Measurements from ENCODE around the gene RUNX2.

The RUNX2 gene

GRCh38 chr6:45692021-45692420 lies 363.9 kb downstream of the RUNX2 start:
- DNase-seq (ENCODE audit: low read depth in 1 of 2, low spot score in 1 of 2): no peak

- no peak for DNase-seq (ENCODE audit: low read depth in 1 of 2, low spot score in 1 of 2)
Observed at GRCh38 chr6:45696738-45697137, 368.6 kb downstream of the RUNX2 start.

- DNase-seq (ENCODE audit: low read depth in 1 of 2, low spot score in 1 of 2): no peak
Observed at GRCh38 chr6:45697605-45698004, 369.5 kb downstream of the RUNX2 start.

- DNase-seq (ENCODE audit: low read depth in 1 of 2, low spot score in 1 of 2): no peak
Observed at GRCh38 chr6:45698046-45698445, 369.9 kb downstream of the RUNX2 start.

GRCh38 chr6:45699663-45700062 lies 371.5 kb downstream of the RUNX2 start:
- DNase-seq (ENCODE audit: low read depth in 1 of 2, low spot score in 1 of 2): no peak

GRCh38 chr6:45702849-45703739 lies 375.0 kb downstream of the RUNX2 start:
- DNase-seq (ENCODE audit: low read depth in 1 of 2, low spot score in 1 of 2): no peak

- no peak for DNase-seq (ENCODE audit: low read depth in 1 of 2, low spot score in 1 of 2)
Observed at GRCh38 chr6:45704056-45704800, 376.1 kb downstream of the RUNX2 start.

GRCh38 chr6:45705137-45705855 lies 377.2 kb downstream of the RUNX2 start:
- DNase-seq (ENCODE audit: low read depth in 1 of 2, low spot score in 1 of 2): no peak

GRCh38 chr6:45706319-45706718 lies 378.2 kb downstream of the RUNX2 start:
- no peak for DNase-seq (ENCODE audit: low read depth in 1 of 2, low spot score in 1 of 2)

- no peak for DNase-seq (ENCODE audit: low read depth in 1 of 2, low spot score in 1 of 2)
Observed at GRCh38 chr6:45707176-45707575, 379.0 kb downstream of the RUNX2 start.

GRCh38 chr6:45709781-45710220 lies 381.7 kb downstream of the RUNX2 start:
- DNase-seq (ENCODE audit: low read depth in 1 of 2, low spot score in 1 of 2): no peak

GRCh38 chr6:45710304-45710821 lies 382.2 kb downstream of the RUNX2 start:
- DNase-seq (ENCODE audit: low read depth in 1 of 2, low spot score in 1 of 2): peak in 1 of 2 donors; percentile 74

- DNase-seq (ENCODE audit: low read depth in 1 of 2, low spot score in 1 of 2): no peak
Observed at GRCh38 chr6:45712076-45712475, 383.9 kb downstream of the RUNX2 start.

GRCh38 chr6:45712786-45713185 lies 384.7 kb downstream of the RUNX2 start:
- no peak for DNase-seq (ENCODE audit: low read depth in 1 of 2, low spot score in 1 of 2)

Measured in activated T-helper 1 cell treated with anti-CD3 and anti-CD28 coated beads, Interleukin-2, amount 50 U/mL, for 16 hours (primary cell).